Stromal cell of bone marrow (primary cell): ENCODE data around the gene HNF4A.

Experiments used
- DNase-seq: peaks from one replicate; pipeline ENCODE4 v3.0.0-alpha.2; 2012; ENCODE audit warnings: low read depth

HNF4A gene

DNA sequence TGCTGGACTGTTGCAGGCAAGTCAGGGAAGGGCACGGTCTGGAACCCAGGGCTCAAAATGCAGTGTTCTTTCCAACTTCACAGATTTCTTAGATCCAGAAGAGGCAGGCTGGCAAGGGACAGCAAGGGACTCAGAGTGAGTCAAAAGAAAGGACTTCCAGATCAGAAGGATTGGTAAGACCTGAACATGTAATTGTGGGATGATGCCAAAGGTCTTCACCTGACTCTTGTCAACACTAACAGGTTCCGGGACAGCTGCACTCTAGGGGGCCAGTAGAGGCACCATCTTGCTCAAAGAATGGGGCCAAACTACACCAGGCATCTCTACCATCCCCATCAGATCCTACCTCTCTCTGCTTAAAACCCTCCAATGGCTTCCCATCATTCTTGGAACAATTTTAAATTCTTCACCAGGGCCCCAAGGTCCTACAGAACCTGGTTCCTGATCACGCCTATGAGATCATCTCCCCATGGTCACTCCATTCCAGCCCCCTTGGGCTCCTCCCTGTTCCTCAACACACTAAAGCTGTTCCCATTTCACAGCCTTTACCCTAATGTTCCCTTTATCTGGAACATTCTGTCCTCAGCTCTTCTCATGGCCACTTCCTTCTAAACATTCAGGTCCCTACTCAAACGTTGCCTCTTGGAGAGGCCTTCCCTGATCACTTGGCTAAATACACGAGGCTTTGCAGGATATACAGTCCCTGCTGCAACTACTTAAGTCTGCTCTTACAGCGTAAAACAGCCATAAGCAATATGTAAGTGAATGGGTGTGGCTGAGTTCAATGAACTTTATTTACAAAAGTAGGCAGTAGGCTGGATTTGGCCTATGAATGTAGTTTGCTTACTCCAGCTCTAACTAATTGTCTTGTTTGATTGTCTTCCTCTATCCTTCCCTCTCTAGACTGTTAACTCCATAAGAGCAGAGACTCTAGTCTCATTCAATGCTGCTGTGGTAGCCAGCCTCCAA lies 90.5 kb downstream of the HNF4A start:
- no peak for DNase-seq

DNA sequence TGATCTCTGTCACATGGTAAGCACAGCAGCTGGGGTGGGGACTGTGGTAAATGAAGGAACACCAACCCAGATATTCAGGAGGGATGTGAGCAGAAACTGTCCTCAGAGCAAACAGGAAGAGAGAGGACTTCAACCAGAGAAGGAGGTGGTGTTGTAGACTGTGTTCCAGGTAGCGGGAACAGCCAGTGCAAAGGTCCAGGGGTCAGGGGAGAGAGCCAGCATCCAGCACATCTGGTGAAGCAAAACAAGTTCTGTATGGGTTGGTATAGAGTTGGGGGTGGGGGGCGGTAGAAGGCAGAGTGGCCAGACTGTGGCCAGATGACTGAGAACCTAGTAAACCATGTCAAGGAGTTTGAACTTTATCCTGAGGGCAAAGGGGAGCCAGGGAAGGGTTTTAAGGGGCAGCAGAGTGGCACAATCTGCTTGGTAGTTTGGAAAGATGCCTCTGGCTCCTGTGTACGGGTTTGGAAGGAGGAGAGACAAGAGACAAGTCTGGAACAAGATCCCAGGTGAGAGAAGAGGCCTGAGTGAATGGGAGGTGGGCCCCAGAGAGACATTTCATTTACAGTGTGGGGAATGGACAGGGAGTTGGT lies 92.4 kb downstream of the HNF4A start:
- no peak for DNase-seq

GRCh38 chr20:44448753-44449546 lies 93.5 kb downstream of the HNF4A start:
- no peak for DNase-seq

GRCh38 chr20:44449864-44450263 lies 94.4 kb downstream of the HNF4A start:
- DNase-seq, result no peak

DNA sequence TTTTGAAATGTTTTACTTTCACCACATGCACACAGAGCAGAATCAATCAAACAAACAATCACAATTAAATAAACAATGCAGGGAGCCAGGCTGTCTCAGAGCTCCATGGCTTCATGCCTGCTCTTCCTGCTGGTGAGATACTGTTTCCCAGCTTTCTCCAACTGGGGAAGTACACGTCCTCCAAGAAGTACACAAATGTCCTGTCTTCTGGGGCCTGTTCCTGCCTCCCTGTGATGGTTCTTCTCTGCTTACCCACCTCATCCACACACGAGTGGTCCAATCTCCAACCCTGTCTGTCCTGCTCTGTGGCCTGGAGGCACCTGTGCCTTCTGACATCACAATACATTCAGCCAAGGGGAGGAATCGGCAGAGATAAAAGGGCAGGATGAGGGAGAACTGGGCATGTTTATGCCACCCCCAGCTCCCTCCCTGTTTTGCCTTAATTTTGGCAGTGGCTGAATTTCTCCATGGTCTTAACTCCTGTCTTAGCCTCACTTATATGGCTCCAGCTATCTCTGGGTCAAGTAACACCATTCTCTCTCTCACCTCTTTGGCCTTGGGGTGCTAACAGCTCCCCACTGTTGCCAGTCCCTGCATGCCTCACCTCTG lies 94.9 kb downstream of the HNF4A start:
- DNase-seq, result no peak

GRCh38 chr20:44450903-44451450 lies 95.5 kb downstream of the HNF4A start:
- no peak for DNase-seq

GRCh38 chr20:44454306-44454963 lies 98.9 kb downstream of the HNF4A start:
- DNase-seq, result no peak

- no peak for DNase-seq
Observed at GRCh38 chr20:44455126-44455525, 99.6 kb downstream of the HNF4A start.

GRCh38 chr20:44456611-44457010 lies 101.1 kb downstream of the HNF4A start:
- no peak for DNase-seq

- no peak for DNase-seq
Observed at GRCh38 chr20:44457016-44457415, 101.5 kb downstream of the HNF4A start.

GRCh38 chr20:44459271-44459670 lies 103.8 kb downstream of the HNF4A start:
- DNase-seq, result no peak

GRCh38 chr20:44460795-44461141 lies 105.3 kb downstream of the HNF4A start:
- no peak for DNase-seq

GRCh38 chr20:44461142-44461802 lies 105.8 kb downstream of the HNF4A start:
- no peak for DNase-seq

DNA sequence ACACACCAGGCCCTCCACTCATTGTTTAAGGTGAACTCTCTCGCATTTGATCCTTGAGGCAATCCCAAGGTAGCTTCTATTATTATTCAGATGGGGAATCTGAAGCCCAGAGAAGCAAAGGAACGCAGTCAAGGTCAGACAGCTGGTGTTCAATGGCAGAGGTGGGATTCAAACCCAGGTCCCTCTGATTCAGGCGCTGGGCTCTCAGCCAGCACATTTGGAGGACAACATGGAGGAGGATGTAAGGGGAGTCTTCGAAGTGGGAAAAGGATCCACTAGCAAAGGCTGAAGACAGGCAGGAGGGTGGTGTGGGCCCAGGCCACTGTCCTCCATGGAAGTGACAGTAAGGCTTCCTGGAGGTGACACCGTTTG lies 106.3 kb downstream of the HNF4A start:
- DNase-seq, result no peak

DNA sequence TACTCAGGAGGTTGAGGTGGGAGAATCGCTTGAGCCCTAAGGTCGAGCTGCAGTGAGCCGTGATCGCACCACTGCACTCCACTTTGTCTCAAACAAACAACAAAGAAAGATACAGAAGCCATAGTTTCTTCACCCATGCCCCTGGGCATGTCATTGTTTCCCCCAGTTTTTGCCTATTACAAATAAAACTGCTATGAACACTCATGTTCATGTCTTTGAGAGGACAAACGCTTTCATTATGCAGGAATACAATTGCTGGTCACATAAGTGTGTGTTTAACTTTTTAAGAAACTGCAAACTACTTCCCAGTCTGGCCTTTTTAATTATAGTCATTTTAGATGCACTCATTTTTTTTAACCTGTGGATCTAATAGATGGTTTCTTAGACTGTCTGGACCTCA lies 108.0 kb downstream of the HNF4A start:
- DNase-seq, result no peak

DNA sequence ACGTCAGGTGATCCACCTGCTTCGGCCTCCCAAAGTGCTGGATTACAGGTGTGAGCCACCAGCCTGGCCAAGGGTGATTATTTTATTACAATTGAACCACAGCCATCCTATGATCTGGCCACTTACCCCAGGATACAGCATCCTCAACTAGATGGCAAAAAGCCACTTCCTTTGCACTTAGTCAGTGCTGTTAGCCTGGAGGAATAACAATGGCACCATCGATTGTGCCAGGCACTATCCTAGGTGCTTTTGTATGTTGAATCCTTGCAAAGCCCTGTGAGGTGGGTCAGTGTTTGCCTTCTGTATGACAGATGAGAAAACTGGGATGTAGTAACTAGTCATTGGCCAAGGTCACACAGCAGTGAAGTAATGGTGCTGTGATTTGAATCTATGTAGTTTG lies 109.0 kb downstream of the HNF4A start:
- no peak for DNase-seq

GRCh38 chr20:44465001-44465560 lies 109.6 kb downstream of the HNF4A start:
- DNase-seq, result no peak

- no peak for DNase-seq
Observed at GRCh38 chr20:44467289-44467883, 111.9 kb downstream of the HNF4A start.

- no peak for DNase-seq
Observed at GRCh38 chr20:44468044-44468782, 112.7 kb downstream of the HNF4A start.

GRCh38 chr20:44470327-44470726 lies 114.8 kb downstream of the HNF4A start:
- no peak for DNase-seq
